ENCODE measurements around the gene UIMC1.

DNA sequence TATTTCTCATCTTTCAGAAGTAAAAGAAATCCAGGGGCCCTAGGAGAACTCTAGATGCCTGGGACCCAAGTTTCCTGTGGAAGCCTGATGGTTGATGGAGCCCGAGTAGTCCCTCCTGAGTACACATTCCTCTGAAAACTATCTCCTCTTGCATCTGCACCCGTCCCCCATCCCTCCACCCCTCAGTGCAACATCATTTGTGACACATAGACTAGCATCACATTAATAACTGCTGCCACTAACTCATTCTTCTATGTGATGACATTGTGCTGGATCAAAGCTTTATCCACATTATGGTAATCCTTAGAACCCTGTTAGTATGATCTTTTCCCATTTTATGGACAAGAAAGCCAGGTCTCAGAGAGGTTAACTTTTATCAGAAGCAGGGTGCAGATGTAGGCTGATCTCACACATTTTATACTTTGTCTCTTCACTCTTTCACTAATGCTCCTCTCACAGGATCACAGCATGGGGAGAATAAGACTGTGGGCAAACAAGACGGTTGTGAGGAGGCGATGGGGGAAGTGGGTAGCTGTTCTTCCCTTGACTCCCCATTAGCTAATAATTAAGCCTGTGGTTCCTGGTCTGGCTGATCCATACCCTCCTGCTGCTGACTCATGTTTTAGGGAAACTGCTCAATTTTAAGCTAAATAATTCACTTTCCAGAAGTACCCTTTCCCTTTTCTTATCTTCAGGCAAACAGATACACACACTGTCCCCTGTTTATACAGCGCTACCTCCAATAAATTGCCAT lies 103.5 kb downstream of the UIMC1 start:
- TF ChIP-seq POLR2A (IDR thresholded peaks at IDR 0.05; ENCODE audit: borderline replicate concordance, extremely low read depth, insufficient read depth, insufficient read length): no peak
- TF ChIP-seq, protein P1, sequence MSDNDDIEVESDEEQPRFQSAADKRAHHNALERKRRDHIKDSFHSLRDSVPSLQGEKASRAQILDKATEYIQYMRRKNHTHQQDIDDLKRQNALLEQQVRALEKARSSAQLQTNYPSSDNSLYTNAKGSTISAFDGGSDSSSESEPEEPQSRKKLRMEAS (IDR thresholded peaks at IDR 0.05): no peak
- TF ChIP-seq, protein P2, sequence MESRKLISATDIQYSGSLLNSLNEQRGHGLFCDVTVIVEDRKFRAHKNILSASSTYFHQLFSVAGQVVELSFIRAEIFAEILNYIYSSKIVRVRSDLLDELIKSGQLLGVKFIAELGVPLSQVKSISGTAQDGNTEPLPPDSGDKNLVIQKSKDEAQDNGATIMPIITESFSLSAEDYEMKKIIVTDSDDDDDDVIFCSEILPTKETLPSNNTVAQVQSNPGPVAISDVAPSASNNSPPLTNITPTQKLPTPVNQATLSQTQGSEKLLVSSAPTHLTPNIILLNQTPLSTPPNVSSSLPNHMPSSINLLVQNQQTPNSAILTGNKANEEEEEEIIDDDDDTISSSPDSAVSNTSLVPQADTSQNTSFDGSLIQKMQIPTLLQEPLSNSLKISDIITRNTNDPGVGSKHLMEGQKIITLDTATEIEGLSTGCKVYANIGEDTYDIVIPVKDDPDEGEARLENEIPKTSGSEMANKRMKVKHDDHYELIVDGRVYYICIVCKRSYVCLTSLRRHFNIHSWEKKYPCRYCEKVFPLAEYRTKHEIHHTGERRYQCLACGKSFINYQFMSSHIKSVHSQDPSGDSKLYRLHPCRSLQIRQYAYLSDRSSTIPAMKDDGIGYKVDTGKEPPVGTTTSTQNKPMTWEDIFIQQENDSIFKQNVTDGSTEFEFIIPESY (IDR thresholded peaks at IDR 0.05; ENCODE audit: extremely low read depth, insufficient replicate concordance, low read length): no peak
- TF ChIP-seq RAD21 (IDR thresholded peaks at IDR 0.05; ENCODE audit: low read depth): no peak
- TF ChIP-seq, protein P3, sequence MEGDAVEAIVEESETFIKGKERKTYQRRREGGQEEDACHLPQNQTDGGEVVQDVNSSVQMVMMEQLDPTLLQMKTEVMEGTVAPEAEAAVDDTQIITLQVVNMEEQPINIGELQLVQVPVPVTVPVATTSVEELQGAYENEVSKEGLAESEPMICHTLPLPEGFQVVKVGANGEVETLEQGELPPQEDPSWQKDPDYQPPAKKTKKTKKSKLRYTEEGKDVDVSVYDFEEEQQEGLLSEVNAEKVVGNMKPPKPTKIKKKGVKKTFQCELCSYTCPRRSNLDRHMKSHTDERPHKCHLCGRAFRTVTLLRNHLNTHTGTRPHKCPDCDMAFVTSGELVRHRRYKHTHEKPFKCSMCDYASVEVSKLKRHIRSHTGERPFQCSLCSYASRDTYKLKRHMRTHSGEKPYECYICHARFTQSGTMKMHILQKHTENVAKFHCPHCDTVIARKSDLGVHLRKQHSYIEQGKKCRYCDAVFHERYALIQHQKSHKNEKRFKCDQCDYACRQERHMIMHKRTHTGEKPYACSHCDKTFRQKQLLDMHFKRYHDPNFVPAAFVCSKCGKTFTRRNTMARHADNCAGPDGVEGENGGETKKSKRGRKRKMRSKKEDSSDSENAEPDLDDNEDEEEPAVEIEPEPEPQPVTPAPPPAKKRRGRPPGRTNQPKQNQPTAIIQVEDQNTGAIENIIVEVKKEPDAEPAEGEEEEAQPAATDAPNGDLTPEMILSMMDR (IDR thresholded peaks at IDR 0.05 in 2 of 3, conservative IDR thresholded peaks at IDR 0.05 in 1 of 3; ENCODE audit: borderline replicate concordance in 1 of 3, insufficient read depth in 1 of 3, low read depth in 2 of 3, low read length in 2 of 3): no peak
- TF ChIP-seq YY1 (IDR thresholded peaks at IDR 0.05; ENCODE audit: extremely low read depth, insufficient replicate concordance, low read depth, low read length): no peak
- TF ChIP-seq SP1 (IDR thresholded peaks at IDR 0.05; ENCODE audit: low read depth): no peak
- TF ChIP-seq ZFX (IDR thresholded peaks at IDR 0.05): no peak

Data from HCT116 (cell line).